HG02973 (cell line): ENCODE results near the gene ADGRG3.

Experiments used
- ATAC-seq: cut with Tn5 transposase; IDR thresholded peaks from one replicate; pipeline ENCODE4 v1.9.1; 2021; ENCODE audit warnings: moderate library complexity; ENCODE audit not compliant: unreplicated experiment

ADGRG3 gene

GRCh38 chr16:57645169-57645568 is 22.9 kb upstream of the ADGRG3 start:
- no peak for ATAC-seq

- ATAC-seq, result no peak
These were observed 22.3 kb upstream of the ADGRG3 start for GRCh38 chr16:57645691-57646387.

GRCh38 chr16:57646388-57647039 is 21.6 kb upstream of the ADGRG3 start:
- ATAC-seq, result no peak

DNA sequence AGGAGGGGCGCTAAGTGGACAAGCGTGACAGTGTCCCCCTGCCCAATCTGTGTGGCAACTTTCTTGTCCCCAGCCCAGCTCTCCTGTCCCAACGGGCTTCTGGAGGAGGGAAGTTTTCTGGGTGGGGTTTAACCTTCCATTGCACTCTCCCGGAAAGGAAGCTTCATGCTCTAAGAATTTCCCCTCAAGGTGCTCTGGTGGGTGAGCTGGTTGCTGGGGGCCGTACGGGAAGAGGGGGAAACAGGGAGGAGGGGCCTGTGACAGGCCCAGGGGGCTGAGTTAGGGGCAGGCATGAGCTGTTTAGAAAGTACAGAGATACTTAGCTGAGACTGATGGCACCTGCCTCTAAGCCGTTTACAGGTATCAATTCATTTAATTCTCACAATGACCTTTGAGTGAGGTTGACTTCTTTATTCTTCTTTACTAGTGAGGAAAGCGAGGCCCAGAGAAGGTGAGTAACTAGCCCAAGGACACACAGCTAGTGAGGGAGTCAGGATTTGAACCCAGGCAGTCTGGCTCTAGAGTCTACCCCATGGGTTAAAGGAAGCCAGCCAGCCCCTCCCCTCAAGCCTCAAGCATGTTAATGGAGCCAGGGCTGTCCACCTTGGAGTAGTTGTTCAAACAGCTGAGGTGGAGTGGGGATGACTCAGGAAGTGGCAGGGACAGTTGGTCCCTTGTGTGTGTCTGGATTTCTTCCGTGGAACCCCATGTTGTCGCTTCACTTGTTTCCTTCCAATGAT is 20.8 kb upstream of the ADGRG3 start:
- ATAC-seq, result no peak

DNA sequence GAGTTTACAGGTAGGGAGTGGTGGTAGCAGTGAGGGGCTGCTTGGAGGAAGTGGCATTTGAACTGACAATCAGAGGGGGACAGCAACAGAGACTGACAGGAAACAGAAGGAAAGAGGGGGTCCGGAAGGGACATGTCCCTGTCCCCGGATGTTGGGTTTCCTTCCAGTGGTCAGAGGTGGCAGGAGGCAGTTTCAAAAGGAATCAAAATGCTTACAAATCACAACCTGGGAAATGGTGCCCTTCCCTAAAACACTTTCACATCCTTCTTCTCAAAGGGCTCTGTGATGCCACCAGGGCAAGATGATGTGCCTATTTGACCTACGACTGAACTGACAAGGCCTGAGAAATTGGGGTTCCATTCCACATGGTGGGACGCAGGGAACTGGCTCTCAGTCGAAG is 20.0 kb upstream of the ADGRG3 start:
- no peak for ATAC-seq

DNA sequence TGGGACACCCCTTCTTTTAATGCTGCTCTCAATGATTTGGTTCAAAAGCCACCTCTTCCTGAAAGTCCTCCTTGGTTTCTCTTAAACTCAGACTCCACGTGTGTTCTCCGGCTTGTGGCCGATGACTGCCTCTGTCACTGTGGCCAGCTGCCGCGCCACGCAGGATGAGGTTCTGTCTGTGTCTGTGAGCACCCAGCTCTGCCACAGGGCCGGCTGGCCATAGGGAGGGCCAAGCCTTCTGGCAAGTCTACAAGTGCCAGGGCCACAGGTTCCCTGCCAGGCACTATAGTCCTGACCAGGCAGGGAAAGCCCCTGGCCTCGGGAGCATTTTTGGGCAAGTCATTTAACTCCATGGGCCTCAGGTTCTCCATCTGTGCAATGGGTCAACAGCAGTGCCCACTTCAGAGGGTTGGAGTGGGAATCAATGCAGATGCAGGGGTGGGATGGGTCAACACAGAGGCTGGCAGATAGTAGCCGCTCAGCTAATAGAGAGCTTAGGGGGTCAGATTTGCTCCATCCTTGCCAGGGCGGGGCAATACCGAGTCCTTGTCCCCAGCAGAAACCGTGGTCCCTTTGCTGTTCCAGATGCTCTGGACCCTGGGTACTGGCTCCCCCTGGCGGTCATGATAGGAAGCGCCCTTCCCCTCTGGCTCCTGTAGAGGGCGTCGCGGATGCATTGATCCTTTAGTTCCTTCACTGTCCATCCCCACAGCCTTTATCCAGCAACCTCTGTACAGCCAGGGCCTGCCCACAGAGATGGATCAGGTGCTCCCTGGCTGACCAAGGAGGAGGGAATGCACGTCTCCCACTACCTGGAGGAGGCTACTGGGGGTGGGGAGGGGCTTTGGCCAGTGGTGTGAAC is 19.3 kb upstream of the ADGRG3 start:
- ATAC-seq, result peak; percentile 40

DNA sequence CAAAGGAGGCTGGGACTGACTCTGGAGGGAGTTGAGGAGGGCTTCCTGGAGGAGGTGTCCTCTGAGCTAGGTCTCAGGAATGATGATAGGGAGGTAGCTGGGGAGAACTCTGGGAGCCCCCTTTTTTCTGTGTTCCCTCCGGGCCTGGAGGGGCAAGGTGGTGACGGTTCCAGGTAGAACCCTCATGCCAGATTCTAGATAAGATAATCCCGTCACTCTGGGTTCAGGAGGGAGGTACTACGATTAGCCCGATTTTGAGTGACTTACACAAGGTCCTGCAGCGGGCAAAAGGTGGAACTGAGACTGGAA is 18.7 kb upstream of the ADGRG3 start:
- ATAC-seq, result no peak

DNA sequence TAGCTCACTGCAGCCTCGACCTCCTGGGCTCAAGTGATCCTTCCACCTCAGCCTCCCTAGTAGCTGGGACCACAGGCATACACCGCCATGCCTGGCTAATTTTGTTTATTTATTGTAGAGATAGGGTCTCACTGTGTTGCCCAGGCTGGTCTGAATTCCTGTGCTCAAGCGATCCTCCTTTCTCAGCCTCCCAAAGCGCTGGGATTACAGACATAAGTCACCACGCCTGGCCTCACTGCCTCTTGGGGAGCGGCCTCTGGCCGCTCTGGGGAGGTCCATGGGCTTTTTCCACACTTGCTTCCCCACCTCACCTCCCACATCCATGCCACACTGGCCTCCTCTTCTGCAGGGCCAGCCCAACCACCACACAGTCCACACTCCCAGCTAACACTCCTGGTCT is 18.3 kb upstream of the ADGRG3 start:
- no peak for ATAC-seq

GRCh38 chr16:57651344-57652333 is 16.5 kb upstream of the ADGRG3 start:
- ATAC-seq, result no peak

DNA sequence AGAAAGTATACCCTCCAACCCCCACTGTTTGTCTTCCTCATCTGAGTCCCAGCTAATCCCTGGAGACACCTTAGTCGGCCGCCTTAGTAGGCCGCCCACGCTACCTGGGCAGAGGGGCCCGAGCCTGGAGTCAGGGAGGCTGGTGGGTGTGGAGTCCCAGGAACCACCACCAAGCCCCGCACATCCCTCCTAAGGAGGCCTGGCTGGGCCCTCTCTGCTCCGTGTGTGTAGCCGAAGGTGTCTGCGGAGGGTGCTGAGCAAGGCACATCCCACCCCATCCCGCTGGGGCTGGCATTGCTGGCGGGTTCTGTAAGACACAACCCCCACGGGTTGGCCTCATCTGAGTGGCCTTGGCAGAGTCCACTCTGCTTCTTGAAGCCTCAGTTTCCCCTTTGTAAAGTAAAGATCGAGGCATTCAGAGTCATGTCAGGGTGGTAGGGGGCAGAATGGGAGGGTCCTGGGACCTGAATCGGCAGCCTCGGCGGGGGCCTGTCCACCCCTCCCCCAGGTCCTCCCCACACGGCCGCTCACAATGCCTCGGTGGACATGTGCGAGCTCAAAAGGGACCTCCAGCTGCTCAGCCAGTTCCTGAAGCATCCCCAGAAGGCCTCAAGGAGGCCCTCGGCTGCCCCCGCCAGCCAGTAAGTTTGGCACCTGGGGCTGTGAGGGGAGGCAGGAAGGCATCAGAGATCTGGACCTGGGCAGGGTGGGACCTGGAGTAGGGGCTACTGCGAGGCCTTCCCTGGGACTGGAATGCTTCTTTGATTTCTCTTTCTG is 15.2 kb upstream of the ADGRG3 start:
- ATAC-seq, result no peak

DNA sequence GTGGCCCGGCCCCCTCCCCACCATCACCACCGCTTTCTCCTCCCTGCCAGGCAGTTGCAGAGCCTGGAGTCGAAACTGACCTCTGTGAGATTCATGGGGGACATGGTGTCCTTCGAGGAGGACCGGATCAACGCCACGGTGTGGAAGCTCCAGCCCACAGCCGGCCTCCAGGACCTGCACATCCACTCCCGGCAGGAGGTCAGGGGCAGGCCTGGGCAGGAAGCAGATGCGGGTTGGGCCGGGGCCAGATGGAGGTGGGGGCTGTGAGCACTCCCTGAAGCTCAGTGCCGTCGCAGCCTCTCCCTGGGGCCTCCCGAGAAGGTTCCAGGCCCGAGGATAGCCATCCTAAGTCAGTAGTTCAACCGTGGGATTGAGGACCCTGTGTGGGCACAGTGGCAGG is 14.2 kb upstream of the ADGRG3 start:
- ATAC-seq, result no peak

DNA sequence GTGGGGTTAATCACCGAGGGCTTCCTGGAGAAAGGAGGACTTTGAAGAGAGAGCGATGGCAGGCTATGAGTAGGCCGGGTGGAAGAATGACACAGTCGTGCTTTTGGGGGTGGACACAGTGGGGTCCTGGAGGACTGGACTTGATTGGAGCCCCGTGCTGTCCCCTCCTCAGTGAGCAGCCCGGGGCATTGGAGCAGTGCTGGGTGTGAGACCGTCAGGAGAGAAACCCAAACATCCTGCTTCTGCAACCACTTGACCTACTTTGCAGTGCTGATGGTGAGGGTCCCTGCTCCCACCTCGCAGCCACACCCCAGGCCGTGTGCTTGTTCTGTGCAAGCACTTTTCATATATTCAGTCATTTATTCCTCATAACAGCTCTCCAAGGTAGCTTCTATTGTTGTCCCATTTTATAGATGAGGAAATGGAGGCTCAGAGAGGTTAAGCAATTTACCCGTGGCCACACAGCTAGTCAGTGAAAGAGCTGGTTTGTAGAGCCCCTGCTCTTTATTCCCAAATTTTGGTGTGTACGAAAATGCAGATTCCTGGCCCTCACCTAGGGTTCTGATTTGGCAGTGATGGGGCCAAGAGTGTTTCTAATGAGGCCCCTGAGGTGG is 11.7 kb upstream of the ADGRG3 start:
- no peak for ATAC-seq

- ATAC-seq, result no peak
These were observed 10.9 kb upstream of the ADGRG3 start for GRCh38 chr16:57657228-57657627.

- no peak for ATAC-seq
These were observed 9.8 kb upstream of the ADGRG3 start for GRCh38 chr16:57658130-57658877.

GRCh38 chr16:57658878-57659674 is 9.0 kb upstream of the ADGRG3 start:
- no peak for ATAC-seq

DNA sequence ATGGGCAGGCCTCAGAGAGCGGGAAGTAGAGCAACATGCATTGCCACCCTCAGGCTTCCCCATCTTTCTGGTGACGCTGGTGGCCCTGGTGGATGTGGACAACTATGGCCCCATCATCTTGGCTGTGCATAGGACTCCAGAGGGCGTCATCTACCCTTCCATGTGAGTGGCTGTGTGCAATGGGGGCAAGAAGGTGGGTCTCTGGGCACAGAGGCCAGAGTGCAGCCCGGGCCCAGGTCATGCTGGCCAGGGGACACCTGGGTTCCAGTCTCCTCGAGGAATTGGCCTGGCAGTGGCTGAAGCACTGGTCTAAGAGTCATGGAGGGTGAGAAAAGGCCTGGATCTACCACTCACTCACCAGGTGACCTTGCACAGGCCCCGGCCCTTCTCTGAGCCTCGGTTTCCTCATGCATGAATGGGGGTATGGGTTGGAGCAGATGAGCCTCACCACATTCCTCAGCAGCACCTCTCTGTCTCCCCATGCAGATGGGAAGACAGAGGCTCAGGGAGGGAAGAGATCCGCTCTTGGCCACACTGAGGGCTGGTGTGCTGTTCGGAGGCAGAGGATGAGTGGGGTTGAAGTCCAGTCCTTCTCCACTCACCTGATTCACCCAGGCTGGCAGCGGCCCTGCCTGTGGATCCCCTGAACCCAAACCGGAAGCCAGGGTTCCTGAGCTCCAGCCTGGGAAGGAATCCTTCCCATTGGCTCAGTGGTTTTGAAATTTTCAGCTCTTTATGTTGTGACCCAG is 7.2 kb upstream of the ADGRG3 start:
- no peak for ATAC-seq

GRCh38 chr16:57661510-57661909 is 6.6 kb upstream of the ADGRG3 start:
- no peak for ATAC-seq
